Measurements from ENCODE around the gene PPP1CA.

Gene PPP1CA

GRCh38 chr11:67400942-67401494, 640 bp downstream of the PPP1CA start:
- DNase-seq, result no peak

DNA sequence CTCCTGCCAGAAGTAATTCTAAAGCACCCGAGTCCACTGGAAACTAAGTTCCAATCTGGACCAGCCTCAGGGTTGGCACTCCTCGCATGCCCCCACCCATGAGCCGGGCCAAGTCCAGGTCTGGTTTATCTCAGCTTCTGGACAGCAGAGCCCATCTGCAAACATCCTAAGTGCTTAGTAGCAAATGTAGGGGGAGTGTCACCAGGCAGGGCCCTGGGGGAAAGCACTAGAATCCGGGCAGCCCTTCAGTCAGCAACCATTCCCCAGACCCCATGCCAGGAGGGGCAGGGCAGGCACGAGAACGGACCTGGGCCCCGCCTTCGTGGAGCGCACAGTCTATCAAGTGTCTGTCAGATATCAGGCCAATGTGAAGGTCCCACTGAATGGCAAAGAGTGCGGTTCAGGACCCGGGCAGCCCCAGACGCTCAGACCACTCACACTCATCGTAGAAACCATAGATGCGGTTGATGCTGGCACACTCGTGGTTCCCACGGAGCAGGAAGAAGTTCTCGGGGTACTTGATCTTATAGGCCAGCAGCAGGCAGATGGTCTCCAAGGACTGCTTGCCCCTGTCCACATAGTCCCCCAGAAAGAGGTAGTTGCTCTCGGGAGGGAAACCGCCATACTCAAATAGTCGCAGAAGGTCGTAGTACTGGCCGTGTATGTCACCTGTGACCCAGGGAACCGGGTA, 1.3 kb downstream of the PPP1CA start:
- no peak for DNase-seq

DNA sequence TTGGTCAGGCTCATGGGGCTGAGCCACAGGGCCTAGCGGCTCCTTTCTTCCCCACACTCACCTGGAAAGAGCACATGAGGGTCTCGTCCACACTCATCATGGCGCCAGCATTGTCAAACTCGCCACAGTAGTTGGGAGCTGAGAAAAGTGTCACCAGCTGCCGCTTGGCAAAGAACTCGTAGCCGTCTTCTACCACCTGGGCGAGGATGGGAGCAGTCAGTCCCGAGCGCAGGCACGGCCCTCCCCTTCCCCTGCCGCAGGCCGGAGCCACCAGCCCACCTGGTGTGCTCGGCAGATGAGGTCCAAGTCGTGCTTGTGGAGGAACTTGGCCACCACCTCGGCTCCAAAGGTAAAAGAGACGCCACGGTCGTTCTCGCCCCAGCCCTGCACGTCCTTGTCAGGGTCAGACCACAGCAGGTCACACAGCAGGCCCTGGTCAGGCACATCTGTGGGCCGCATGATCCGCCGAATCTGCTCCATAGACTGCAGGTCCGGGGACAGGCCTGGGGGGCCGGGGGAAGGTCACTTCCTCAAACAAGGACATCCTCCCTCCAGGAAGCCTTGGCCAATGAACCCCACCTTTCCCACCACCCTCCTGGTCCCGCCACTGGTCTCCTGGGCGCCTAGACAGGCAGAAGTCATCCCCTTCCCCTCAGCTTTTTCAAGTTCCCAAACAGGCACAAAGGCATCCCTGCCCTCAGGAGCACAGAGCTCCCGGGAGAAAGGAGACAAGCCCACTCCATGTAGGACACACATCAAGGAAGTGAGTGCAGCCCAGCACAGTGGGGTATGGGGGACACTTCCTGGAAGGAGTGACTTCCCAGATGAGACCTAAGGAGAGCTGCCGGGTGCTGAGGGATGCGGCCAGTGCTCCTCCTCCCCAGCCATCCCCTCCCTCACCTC, 2.7 kb downstream of the PPP1CA start:
- no peak for DNase-seq

DNA sequence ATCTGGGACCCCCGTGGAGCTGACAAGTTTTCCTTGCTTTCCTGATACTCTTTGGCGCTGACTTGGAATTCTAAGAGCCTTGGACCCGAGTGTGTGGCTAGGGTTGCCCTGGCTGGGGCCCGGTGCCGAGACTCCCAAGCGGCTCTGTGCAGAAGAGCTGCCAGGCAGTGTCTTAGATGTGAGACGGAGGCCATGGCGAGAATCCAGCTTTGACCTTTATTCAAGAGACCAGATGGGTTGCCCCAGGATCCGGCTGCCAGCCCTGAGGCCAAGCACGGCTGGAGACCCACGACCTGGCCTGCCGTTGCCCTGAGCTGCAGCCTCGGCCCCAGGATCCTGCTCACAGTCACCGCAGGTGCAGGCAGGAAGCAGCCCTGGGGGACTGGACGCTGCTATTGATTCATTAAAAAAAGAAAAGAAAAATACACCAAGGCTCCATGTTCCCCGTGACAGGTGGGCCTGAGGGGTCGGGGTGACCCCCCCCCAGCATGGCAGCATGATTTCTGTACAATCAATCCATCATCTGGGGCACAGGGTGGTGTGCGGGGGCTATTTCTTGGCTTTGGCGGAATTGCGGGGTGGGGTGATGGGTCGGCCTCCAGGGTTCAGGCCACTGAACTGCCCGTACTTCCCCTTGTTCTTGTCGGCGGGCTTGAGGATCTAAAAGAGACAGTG, 3.5 kb downstream of the PPP1CA start:
- no peak for DNase-seq

GRCh38 chr11:67397536-67397935, 4.1 kb downstream of the PPP1CA start:
- no peak for DNase-seq

GRCh38 chr11:67396587-67397389, 4.9 kb downstream of the PPP1CA start:
- no peak for DNase-seq

DNA sequence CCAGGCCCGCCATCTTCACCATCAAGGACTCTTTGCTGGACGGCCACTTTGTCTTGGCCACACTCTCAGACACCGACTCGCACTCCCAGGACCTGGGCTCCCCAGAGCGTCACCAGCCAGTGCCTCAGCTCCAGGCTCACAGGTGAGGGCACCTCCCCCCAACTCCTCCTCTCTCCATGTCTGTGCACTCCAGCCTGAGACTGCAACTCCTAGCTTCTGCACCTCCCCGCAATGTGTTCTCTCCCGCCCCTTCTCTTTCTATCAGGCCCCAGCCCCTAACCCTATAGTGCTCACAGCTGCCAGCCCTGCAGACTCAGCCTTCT, 5.4 kb downstream of the PPP1CA start:
- DNase-seq, result no peak

- no peak for DNase-seq
Observed at GRCh38 chr11:67395555-67396258, 6.0 kb downstream of the PPP1CA start.

GRCh38 chr11:67393990-67394389, 7.7 kb downstream of the PPP1CA start:
- no peak for DNase-seq

GRCh38 chr11:67393437-67393836, 8.2 kb downstream of the PPP1CA start:
- no peak for DNase-seq

- no peak for DNase-seq
Observed at GRCh38 chr11:67392183-67392715, 9.4 kb downstream of the PPP1CA start.

GRCh38 chr11:67391304-67392182, 10.1 kb downstream of the PPP1CA start, which contains the start of gene RAD9A:
RAD9A (plus strand) TSS chr11:67391986; CDS start chr11:67392045, 59 bp downstream.
- peak; percentile 86 for DNase-seq

DNA sequence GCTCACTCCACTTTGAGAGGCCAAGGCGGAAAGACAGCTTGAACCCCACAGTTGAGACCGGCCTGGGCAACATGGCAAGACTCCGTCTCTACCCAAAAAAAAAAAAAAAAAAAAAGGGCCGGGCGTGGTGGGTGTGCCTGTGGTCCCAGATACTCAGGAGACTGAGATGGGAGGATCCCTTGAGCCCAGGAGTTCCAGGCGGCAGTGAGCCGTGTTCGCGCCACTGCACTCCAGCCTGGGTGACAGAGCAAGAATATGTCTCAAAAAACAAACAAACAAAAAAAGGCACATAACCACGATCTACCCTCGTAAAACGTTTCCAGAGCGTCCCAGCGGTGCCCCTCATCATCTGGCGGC, 10.7 kb downstream of the PPP1CA start:
- no peak for DNase-seq

- no peak for DNase-seq
Observed at GRCh38 chr11:67389477-67389876, 12.2 kb downstream of the PPP1CA start.

DNA sequence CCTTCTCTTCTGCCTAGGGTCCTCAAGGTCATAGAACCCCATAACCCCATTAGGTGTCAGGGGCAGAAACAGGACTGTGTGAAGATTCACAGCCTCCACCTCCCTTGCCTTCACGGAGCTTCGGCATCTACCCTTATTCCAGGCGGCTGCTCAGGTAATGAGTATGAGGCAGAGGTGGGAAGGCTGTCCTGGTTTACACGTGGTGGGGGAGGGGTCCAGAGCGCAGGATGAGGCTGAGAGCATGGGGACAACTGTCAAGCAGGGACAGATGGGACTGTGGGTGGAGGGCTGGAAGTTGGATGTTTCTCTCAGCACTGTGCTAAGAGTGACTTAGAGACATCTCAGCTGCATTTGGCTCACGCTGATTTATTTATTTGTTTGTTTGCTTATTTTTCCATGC, 14.1 kb downstream of the PPP1CA start:
- no peak for DNase-seq

- no peak for DNase-seq
Observed at GRCh38 chr11:67387069-67387468, 14.6 kb downstream of the PPP1CA start.

DNA sequence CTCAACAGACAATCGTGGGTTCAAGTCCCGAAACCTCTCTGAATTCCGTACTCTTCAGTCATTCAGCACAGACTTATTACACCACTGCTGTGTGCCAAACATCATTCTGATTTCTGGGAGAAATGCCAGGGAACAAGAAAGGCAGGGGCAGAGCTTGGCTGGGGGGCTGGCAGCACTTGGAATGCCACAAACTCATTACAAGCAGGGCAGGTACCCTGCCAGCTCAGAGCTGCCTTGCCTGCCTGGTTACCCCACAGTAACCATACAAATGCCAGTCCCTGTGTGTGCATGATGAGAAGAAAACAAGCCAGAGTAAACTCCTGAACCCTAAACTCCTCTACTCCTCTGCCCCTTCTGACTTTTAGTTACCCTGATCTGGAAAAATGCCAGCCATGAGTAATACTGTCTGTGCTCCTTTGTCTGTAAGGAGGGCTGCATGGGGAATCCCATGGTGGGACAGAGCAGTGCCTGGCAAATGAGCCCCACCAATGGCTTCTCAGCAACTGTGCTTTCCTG, 16.7 kb downstream of the PPP1CA start:
- no peak for DNase-seq

GRCh38 chr11:67382276-67383136, 19.2 kb downstream of the PPP1CA start:
- peak; percentile 76 for DNase-seq

DNA sequence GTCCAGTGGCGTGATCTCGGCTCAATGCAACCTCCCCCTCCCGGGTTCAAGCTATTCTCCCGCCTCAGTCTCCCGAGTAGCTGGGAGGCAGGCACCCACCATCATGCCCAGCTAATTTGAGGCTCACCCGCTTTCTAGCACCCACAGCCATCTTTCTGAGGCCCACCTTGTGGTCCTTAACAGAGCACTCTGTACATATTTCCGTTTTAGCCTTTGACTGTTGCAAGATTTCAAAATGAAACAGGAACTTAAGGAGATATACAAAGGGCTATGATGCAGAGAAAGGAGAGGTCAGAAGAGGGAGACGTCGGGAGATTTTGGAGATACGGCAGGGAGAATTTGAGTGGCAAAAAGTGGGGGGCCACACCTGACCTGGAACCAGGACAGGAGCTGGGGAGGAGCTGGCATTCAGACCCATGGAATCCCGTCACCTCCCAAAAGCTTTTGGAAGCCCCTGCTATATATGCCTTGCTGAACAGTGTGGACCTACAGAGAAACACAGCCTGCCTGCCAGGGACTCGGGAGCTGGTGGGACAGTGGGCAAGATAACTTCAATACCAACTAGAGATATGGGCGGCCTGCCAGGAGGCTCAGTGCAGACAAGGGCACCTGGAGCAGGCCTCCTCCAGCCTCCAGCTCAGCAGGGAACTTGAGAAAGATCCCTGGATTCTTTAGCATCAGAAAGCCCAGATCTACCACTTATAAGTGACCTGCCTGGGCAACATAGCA, 20.2 kb downstream of the PPP1CA start:
- no peak for DNase-seq

All from activated CD4-positive, alpha-beta T cell treated with anti-CD3 and anti-CD28 coated beads for 1 hour (primary cell).